ENCODE data around the gene NECAP2.

- TF ChIP-seq POLR2A (IDR thresholded peaks at IDR 0.05; ENCODE audit: low read length) = no peak
- no peak for TF ChIP-seq GATA1 (IDR thresholded peaks at IDR 0.05; ENCODE audit: low read depth, low read length)
Observed at GRCh38 chr1:16445052-16445451, 4.5 kb downstream of the NECAP2 start.
